EH (cell line): ENCODE measurements around the gene SKAP1.
"Not testable (repeated sequence)": the region's sequence is repeated elsewhere in the genome, so short reads cannot be mapped to it uniquely, and the experiment has no call there.

ENCODE experiments used
- DNase-seq: peaks from one replicate; pipeline ENCODE4 v3.0.0-alpha.2; 2015; ENCODE audit warnings: low read depth

The SKAP1 gene

DNA sequence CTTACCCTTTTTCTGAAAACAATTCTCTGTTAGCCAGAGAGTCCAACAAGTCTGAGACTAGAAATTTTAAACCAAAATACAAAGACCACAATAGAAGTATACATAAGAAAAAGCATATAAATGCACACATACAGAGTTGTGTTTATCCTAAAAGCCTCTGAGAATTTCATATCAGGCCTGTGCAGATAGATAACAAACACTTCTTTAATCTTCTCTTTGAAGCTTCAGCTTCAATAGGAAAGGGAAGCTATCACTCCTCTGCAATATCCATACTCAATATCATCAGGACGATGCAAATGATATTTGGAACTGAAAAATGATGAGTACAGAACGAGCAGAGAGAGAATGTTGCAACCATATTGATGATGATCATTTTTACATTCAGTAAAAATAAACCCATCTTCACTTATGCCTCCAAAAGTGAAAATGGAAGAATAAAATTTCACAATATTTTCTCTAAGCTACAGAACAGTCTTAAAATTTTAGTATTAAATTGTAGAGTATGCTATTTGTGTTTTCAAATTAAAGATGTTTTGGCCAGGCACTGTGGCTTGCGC lies 61.6 kb downstream of the SKAP1 start:
- DNase-seq = no peak

DNA sequence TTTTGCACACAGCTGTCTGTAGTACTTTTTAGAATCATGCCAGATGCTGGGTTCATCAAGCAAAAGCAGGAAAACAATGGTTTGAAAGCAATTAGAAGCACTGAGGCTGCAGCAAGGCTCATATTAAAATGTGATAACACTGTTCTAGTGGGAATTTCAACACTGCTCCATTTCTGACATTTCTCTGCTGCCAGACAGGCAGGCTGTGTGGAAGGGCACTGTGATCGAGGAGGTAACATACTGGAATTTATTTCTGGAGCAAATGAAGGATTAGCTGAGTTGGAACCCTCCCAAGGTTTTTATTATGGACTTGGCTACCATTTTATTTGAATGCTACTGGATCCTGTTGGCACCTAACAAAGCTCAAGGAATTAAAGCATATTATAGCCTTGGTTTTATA lies 66.9 kb downstream of the SKAP1 start:
- DNase-seq = no peak

DNA sequence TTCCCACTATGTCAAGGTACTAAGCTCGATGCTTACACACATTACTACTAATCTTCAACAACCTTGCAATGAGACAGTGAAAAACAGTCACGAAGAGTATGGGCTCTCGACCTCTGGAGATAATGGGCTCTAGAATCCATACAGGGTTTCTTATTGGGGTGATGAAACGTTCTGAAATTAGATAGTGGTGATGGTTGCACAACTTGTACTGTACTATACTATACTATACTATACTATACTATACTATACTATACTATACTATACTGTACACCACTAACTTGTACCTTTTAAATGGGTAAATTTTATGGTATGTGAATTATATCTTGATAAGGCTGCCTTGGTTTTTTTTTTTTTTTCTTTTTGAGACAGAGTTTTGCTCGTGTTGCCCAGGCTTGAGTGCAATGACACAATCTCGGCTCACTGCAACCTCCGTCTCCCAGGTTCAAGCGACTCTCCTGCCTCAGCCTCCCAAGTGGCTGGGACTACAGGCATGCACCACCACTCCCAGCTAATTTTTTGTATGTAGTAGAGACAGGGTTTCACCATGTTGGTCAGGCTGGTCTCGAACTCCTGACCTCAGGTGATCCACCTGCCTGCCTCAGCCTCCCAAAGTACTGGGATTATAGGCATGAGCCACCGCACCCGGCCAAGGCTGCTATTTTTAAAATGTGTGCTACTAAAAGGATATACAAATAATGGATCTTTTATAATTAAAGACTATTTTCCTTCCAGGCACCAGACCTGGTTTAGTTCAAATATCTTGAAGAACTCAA lies 69.0 kb downstream of the SKAP1 start:
- not testable (repeated sequence) for DNase-seq

DNA sequence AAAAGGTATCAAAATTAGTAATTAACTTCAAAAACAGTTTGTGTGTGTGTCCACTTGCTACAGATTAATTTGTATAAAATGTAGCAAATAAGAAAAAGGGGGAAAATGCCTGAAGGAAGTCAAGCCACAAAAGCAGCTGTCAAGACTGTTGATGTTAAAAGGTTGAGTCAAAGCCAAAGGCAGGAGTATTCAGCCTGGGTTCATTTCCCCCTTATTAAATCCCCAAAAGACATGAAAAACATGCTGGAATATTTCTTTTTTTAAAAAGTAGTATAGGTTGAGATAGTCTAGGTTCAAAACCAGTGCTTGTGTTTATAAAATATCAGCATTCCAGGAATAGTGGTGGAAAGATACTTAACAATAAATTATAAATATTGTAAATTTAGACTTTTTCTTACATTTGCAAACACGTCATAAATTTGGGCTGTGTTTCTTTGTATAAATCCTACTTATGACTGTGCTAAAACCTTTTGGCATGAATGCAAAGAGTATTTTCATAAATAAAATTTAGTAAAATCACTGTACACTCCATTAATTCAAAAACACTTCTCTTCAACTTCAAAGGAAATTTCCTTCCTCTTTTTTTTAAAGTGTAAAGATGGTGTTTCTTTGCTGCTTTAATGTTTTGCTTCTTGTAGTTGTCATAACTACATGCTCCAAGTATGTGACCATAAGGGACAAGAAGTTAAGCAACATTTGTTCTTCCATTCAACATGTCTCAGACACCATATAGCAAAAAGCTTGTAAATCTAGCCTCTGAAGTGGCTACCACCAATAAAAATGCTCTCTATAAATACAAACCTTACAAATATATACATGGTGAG lies 72.0 kb downstream of the SKAP1 start:
- no peak for DNase-seq

DNA sequence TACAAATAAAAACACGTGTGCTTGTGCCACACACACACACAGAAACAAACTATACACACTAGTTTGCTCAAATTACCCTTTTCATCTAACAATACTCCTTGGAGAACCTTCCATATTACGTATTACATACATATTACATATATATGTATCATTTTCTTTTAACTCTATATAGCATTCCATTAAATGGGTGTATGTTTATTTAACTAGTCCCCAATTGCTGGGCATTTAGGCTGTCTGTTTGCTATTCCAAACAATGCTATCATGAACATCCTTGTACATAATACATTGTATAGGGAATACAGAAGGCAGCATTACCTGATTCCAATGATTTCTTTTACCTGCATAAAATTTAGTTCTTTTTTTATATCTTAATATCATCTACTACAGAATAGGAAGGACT lies 73.1 kb downstream of the SKAP1 start:
- DNase-seq = no peak

DNA sequence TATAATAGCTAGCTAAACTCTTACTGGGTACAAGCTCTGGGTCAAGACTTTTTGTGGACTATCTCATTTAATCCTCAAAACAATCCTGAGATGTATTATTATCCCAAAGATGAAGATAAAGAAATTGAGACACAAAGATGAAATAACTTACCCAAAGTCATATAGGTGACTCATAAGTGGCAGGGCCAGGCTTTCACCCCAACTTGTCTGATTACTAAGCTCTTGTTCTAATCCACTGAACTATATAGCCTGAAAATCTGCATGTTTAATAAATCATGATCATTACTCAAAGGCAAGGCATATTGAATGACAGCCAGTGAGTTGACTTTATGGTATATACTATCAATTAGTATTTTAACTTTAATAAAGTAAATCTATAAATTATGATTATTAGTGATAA lies 77.4 kb downstream of the SKAP1 start:
- DNase-seq = no peak

DNA sequence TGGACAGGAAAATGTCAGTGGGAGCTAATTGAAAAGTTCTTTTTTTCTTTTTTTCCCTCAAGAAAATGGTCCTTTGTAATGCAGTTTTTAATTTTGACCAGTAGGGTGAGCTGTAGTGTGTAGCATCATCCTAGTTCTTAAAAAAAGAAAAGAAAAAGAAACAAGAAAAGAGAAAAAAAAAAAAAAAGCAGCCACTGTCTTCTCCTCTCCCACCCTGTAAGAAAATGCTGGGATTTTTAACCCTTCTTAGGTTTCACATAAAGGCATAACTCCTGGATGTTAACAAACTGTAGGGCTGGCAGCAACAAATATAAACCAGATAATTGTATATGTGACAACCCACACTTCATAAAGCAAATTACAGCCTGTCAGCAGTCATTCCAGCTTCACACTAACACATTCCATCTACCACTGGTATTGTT lies 78.1 kb downstream of the SKAP1 start:
- peak; percentile 44 for DNase-seq

DNA sequence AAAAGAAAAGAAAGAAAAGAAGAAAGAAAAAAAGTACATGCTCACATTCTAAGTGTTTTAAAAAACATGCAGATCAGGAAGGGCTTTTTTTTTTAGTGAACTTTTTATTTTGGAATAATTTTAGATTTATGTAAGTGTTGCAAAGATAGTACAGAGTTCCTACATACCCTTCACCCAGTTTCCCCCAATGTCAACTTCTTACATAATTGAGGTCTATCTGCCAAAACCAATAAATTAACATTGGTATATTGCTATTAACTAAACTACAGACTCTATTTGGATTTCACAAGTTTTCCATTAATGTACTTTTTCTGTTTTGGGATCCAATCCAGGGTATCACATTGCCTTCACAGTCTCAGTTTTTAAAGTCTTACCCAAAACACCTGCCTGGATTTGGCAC lies 81.7 kb downstream of the SKAP1 start:
- DNase-seq = no peak

DNA sequence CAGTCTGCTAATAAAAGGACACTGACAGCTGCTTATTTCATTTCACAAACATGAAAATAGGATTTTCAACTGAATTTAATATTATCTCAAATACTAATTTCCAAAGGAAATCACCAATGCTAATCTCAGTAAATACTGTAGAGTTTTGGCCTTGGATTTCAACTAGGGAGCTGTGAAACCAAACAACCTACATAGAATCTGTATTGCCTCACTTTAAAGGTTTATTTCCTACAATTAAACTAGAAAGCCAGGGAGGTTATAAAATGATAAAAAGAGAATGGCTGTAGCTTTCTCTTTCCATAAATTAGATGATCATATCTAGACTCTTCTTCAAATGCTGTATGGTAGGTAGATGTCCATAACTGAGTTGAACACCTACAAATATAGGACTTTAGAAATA lies 82.8 kb downstream of the SKAP1 start:
- no peak for DNase-seq

DNA sequence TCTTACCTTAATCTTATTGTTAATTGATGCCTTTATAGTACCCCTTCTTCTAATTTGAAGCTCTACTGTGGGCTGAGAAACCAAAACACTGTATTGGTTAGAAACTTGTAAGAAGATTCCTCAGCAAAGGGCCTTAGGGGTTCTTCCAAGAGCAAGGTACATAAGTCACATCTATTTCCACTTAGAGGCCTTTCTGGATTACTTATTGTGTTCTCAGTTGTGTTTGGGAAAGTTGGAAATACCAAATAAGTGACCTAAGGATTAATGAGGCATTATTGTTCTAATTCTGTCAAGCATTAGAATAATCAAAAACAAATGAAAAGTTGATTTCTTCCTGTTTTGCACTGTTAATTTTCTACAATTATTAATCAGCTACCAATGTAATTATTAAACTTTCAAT lies 85.8 kb downstream of the SKAP1 start:
- DNase-seq = no peak

DNA sequence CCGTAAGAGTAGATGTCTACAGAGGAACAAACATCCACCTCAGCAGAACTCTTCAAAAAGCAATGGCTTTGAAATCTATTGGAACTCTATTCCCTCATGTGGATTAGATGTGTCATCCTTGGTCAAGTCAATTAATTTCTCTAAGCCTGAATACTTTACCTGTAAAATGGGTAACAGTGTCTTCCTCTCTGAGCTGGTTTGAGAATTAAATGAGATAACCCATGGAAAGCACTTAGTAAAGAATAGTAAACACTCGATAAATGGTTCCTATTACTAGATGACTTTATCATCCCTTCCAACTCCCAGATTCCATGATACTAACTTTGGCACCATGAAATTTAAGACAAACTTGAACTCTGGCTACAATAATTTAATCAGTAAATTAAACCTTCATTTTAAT lies 89.1 kb downstream of the SKAP1 start:
- no peak for DNase-seq

DNA sequence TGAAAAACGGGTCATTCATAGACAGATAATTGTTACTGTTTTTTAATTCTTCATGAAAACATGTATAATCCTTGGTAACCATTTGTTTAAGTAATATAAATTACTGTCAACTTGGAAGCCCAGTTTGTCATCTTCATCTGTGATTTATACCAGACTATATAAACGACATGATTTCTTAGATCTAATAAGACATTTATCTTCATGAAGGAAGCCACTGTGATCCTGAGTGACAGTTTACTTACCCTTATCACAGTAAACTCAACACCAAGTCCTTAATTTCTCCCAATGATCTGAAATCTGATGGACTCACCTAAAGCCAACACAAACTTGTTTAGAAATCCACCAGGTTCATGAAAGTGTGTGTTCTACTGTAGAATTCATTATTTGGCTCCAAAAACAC lies 91.3 kb downstream of the SKAP1 start:
- no peak for DNase-seq

DNA sequence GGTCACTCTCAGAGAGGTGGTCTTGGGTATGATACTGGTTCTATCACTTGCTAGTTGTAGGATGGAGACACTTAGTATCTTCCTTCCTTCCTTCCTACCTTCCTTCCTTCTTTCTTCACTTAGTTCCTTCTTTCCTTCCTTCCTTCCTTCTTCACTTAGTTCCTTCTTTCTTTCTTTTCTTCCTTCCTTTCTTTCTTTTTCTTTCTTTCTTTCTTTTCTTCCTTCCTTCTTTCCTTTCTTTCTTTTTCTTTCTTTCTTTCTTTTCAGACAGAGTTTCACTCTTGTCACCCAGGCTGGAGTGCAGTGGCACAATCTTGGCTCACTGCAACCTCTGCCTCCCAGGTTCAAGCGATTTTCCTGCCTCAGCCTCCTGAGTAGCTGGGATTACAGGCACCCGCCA lies 92.1 kb downstream of the SKAP1 start:
- DNase-seq = not testable (repeated sequence)

DNA sequence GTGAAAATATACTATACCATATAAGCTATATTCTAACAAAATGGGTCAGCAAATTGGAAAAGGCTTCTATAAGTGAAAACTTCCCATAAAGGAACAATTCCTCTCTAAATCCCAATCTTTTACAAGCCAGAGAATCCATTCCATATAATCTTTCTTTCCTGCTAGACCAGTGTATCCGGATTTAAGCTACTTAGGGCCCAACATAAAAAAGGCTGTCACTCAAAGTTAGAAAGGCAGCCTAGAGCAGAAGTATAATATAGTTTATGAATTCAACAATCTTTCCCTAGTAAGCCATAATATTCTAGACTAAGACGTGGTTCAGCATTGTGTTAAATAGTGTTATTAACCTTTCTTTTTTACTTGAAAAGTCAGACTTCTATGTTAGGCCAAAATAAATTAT lies 93.0 kb downstream of the SKAP1 start:
- no peak for DNase-seq

DNA sequence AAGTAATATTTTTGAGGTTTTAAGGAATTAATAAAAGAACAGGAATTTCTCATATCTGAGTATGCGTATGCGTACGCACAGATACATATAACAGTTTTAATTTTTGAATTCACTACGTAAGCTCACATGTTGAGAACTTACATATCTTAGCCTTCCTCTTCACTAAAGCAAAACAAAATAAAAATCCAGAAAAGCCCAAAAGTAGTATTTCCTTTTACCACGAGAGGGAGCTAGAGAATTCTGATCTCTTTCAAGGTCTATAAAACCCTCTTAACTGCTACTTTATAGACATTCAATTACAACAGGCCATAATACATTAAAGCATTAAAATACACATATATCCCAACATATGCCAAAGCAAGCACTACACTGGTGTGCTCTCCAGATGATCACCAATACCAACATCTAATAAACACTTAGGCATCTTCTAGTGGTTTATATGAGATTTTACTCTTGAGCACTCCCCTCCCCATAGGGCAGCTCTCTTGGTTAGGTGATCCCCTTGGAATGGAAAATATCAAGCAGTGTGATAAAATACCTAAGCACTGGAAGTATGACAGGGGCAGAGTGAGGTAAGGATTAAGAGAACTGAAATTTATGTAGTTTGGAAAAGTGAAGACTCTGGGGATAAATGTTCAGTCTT lies 94.0 kb downstream of the SKAP1 start:
- DNase-seq = peak; percentile 56

DNA sequence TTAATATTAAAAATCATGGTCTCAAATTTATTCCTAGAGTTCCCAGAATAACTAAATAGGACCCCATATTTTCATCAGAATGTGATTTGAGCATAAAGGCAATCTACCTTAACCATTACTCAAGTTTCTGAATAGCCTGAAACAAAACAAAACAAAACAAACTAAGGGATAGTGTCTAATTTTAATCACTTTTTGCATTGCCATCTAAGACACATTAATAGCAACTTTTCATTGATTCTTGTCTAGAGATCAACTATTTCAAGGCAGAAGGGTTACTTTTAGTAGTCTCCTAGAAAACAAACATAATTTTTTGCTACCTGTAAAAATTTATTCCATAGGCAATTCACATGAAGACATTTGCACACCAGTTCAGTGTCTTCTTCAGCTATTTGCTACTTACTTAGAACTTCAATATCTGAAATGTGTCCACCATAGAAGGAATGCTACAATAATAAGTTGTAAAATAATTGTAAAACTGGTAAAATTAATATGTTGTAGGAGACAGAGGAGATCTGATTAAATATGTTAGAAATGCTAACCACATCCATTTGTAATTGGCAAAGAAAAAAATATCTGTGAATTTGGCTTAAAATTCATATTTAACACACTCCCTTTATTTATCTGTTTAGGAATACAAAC lies 94.7 kb downstream of the SKAP1 start:
- DNase-seq = no peak

DNA sequence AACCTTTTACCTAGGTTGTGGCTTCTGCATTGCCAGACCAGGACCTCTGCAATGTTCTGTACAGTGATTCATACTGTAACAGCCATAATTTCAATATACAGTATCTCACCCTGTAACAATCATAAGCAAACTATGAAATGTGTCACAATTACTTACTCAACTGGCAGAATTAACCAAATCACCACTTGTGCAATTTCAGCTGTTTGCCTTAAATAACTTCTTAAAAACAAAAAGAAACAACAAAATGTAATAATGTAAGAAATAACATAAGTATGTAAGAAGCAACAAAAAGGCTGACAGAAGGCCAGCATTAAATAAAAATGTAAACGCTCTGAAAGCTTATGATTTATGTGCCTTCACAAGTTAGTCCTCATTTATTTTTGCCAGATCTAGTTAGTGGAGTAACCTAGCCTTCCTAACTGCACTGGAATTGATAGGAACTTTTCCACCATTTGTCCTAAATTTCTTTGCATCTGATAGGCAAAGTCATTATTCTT lies 96.9 kb downstream of the SKAP1 start:
- no peak for DNase-seq

DNA sequence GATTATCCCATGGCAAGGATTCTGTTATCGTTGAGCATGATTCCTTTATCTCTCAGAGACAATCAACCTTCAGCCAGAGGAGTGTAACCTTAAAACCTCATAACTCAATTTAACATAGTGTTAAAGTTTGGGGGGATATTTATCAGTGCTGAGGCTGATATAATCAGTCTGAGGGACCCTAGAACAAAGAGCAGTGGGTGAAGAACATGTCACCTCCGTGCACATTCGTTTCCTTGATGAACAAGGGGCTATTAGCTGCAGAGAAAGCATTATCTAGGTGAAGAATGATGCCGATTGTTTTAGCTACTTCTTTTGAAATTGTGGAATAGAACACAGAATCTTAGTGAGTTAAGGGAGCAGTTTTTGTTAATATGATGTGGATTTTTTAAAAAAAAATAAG lies 99.1 kb downstream of the SKAP1 start:
- DNase-seq = no peak

DNA sequence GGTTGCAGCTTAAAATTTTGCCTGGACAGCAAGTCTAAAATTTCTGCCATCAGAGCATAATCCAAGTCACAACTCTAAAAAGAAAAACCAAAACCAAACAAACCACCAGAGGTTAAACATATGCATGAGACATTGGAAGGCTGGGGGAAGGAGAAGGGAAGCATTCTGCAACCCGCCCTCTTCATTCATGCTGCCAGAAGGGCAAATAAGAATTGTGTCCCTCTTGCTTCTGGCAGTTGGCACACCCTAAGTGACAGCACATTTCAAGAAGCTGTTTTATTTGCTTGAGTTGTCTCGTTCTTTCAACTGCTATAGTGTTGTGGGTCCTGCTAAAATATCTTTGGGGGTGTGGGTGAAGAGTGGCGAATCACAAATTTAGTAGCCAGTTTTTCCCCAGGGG lies 99.6 kb downstream of the SKAP1 start:
- DNase-seq = no peak

DNA sequence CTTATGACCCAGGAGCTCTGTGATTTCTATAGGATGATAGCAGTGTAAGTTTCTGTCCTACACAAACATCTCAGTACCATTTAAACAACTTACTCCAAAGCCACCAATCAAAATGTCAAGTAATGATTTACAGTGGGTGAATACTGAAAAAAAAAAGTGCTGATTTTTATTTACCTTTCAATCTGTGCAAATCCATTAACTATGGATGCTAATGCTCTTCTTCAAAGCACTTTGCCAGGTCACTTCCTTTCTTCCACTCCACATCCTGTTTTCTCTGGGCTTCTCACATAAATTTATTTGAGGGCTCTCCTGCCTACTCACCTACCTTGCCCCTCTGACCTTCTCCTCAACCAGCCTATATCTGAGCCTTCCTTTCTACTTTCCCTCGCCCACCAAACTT lies 101.6 kb downstream of the SKAP1 start:
- DNase-seq = no peak

DNA sequence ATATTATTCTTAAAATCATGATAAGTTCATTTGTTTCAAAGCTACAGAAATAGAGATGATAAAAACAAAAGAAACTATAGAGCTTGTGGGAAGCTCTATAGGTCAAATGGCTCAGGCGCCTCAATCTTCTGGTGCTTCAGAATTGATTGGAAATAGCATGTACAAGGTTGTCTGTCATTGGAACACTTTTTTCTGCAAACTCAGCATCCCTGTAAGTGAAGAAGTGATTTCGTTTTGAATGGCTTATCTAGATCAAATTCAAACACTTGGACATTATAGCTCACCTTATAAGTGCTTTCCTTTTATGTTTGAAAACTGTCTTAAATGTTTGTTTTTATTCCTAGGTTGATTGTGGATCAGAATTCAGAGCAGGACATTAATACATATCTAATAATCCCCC lies 103.7 kb downstream of the SKAP1 start:
- DNase-seq = no peak

DNA sequence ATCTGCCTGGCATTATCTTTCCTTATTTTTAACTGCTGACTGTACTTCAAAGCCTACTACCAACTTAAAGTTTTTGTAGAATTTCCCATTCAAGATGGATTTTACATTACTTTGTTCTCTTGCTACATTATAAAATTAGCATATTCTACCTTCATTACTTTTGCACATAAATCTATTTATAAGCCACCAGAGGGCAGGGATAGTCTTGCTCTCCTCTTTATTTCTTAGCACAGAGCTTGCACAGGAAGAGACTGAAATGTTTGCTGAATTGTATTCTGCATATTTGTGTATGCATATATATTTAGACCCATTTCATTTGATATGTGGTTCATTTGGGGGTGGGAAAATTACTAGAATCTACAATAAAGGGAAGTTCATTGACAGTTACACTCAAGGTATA lies 108.0 kb downstream of the SKAP1 start:
- DNase-seq = peak; percentile 3
